Fibroblast of peridontal ligament (primary cell): ENCODE data around the gene KRTCAP2.
"Not testable (repeated sequence)": the region's sequence is repeated elsewhere in the genome, so short reads cannot be mapped to it uniquely, and the experiment has no call there.

Experiments
- DNase-seq: peaks from one replicate; pipeline ENCODE4 v3.0.0-alpha.2; 2010; ENCODE audit errors: extremely low read depth

The KRTCAP2 gene

GRCh38 chr1:155172732-155173477 is at the start of gene KRTCAP2:
Gene KRTCAP2 (minus strand): TSS chr1:155173304. CDS start chr1:155173224, 80 bp downstream.
- DNase-seq, result peak; percentile 96

- not testable (repeated sequence) for DNase-seq
Observed at GRCh38 chr1:155220211-155220965, 47.3 kb upstream of the KRTCAP2 start.

GRCh38 chr1:155219592-155220031 is 46.5 kb upstream of the KRTCAP2 start:
- no peak for DNase-seq

- peak; percentile 72 for DNase-seq
Observed at GRCh38 chr1:155218854-155219591, 45.9 kb upstream of the KRTCAP2 start.

- not testable (repeated sequence) for DNase-seq
Observed at GRCh38 chr1:155214702-155215101, 41.6 kb upstream of the KRTCAP2 start.

- DNase-seq, result not testable (repeated sequence)
Observed at GRCh38 chr1:155212051-155212440, 38.9 kb upstream of the KRTCAP2 start.

- DNase-seq, result peak; percentile 51
Observed at GRCh38 chr1:155211381-155212050, 38.4 kb upstream of the KRTCAP2 start.

GRCh38 chr1:155210314-155211104 is 37.4 kb upstream of the KRTCAP2 start:
- no peak for DNase-seq

GRCh38 chr1:155209312-155209721 is 36.2 kb upstream of the KRTCAP2 start:
- no peak for DNase-seq

GRCh38 chr1:155208541-155209311 is 35.6 kb upstream of the KRTCAP2 start, which contains the start of gene MTX1:
Gene MTX1 (plus strand): TSS chr1:155208695. CDS start chr1:155208805, 110 bp downstream.
- DNase-seq, result peak; percentile 81

GRCh38 chr1:155207806-155208540 is 34.9 kb upstream of the KRTCAP2 start, which contains the start of gene THBS3:
Gene THBS3 (minus strand): TSS chr1:155207897. CDS start chr1:155207876, 21 bp downstream.
- DNase-seq, result peak; percentile 43

GRCh38 chr1:155206891-155207805 is 34.0 kb upstream of the KRTCAP2 start:
- peak; percentile 80 for DNase-seq

- DNase-seq, result no peak
Observed at GRCh38 chr1:155205969-155206593, 33.0 kb upstream of the KRTCAP2 start.

- no peak for DNase-seq
Observed at GRCh38 chr1:155205035-155205434, 31.9 kb upstream of the KRTCAP2 start.

GRCh38 chr1:155202731-155203515 is 29.8 kb upstream of the KRTCAP2 start:
- no peak for DNase-seq

GRCh38 chr1:155202198-155202597 is 29.1 kb upstream of the KRTCAP2 start:
- DNase-seq, result no peak

GRCh38 chr1:155200920-155201319 is 27.8 kb upstream of the KRTCAP2 start:
- no peak for DNase-seq
